ENCODE data around the gene PRSS27.
"Not testable (repeated sequence)": the region's sequence is repeated elsewhere in the genome, so short reads cannot be mapped to it uniquely, and the experiment has no call there.

PRSS27 gene

GRCh38 chr16:2670017-2670416 is 50.0 kb downstream of the PRSS27 start:
- DNase-seq = not testable (repeated sequence)

DNA sequence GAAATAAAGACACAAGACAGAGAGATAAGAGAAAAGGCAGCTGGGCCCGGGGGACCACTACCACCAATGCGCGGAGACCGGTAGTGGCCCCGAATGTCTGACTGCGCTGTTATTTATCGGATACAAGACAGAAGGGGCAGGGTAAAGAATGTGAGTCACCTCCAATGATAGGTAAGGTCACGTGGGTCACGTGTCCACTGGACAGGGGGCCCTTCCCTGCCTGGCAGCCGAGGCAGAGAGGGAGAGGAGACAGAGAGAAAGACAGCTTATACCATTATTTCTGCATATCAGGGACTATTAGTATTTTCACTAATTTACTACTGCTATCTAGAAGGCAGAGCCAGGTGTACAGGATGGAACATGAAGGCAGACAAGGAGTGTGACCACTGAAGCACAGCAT is 50.4 kb downstream of the PRSS27 start:
- not testable (repeated sequence) for DNase-seq

DNA sequence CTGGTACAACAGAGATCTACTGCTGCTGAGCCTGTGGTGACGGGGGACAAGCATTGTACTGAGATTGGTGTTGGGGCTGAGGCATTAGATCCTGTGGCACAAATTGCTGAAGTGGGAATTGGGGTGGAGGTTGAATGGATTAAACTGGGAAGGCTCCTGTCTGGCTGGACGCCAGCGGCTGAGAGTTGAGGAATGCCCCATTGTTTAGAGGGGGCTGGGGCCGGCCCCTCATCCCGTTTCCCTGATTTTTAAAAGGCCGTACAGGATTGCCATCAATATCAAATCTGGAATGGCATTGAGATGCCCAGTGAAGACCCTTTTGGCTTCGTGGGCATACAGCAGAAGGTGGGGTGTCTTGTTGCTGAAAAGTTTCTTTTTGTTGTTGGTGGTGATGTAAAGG is 53.4 kb downstream of the PRSS27 start:
- DNase-seq = not testable (repeated sequence)

GRCh38 chr16:2664574-2664982 is 55.4 kb downstream of the PRSS27 start:
- no peak for DNase-seq

GRCh38 chr16:2663553-2664546 is 56.2 kb downstream of the PRSS27 start:
- DNase-seq = no peak
